Ectodermal cell (in vitro differentiated cells): ENCODE results near the gene WAPL.

Experiments used
- H3K27ac ChIP-seq: 2 replicates; pipeline ENCODE4 v1.7.0; 2013; ENCODE audit warnings: mild to moderate bottlenecking, low read depth, low read length; ENCODE audit not compliant: insufficient read depth, poor library complexity, severe bottlenecking
- H3K27me3 ChIP-seq: 2 replicates; pipeline ENCODE4 v1.7.0; 2013; ENCODE audit warnings: mild to moderate bottlenecking, low read length; ENCODE audit not compliant: insufficient read depth, control insufficient read depth, poor library complexity, severe bottlenecking
- H3K36me3 ChIP-seq: one replicate; pipeline ENCODE4 v1.7.0; 2013; ENCODE audit warnings: low read length; ENCODE audit not compliant: control insufficient read depth, insufficient read depth
- H3K4me1 ChIP-seq: one replicate; pipeline ENCODE4 v1.7.0; 2013; ENCODE audit warnings: low read length; ENCODE audit not compliant: control insufficient read depth, insufficient read depth
- H3K4me3 ChIP-seq: 2 replicates; pipeline ENCODE4 v1.7.0; 2013; ENCODE audit warnings: low read depth, low read length, control low read depth; ENCODE audit not compliant: insufficient read depth
- H3K9me3 ChIP-seq: 2 replicates; pipeline ENCODE4 v1.7.0; 2013; ENCODE audit warnings: mild to moderate bottlenecking, low read length, moderate library complexity; ENCODE audit not compliant: control insufficient read depth
- WGBS, 2 experiments: methylation state at CpG; one replicate each; pipeline ENCODE4 v1.1.7; 2013; ENCODE audit warnings: missing lambda C conversion rate in 2 of 2; 5-methylcytosine and 5-hydroxymethylcytosine counted together

Gene WAPL

DNA sequence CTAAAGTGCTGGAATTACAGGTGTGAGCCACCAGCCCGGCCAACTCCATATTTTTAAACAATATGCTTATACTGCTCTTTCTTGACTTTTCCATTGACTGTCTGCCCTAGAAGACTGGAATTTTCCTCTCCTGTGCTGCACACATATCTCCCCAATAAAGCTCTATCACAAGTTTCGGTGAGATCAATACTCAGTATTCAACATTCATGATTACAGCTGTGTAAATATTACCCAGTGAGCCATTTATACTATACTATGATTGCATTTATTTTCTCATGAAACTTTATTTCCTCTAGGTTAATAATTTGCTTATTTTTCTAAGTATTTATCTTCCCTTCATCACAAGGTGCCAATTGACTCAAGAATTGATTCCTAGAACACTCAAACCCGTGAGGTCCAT is 106.5 kb downstream of the WAPL start:
- no peak overlapping the region for H3K4me3 ChIP-seq
- no peaks in the 10 kb centered on the region for H3K9me3 ChIP-seq
- H3K4me1 ChIP-seq, result no peaks in the 10 kb centered on the region
- H3K27ac ChIP-seq, result no peak overlapping the region
- 96 to 97% methylated on average over 3 of the region's 3 CpGs for WGBS, 2 experiments
- no peaks in the 10 kb centered on the region for H3K27me3 ChIP-seq
- no peaks in the 10 kb centered on the region for H3K36me3 ChIP-seq

DNA sequence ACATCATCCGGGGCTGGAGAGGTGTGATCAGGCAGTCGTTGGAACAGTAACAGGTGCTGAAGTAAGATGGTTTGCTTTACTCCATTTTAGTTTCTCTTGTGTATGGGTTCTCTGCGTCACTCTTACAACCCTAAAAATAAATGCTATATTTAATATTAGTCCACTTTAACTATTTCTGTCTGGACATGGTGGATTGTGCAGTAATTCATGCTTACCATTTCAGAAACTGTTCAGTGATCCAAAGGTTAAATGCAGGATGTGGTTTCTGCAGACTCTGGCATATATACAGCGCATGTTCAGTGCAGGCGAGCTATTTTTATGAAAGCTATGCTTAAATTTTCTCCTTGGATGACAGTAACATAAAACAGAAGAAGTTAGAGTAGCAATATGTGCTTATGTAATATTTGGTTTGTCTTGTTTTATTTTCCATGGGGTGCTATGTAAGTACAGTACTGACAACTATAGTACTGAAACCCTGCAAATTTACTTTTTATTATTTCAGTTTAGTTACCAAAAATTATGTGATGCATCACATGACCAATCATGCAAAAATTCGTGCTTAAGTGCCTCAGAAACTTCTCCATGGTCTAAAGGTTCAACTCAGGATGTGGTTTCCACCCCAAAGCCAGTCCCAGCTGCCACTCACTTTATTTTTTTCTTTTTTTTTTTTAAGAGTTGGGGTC is 108.4 kb downstream of the WAPL start:
- no peaks in the 10 kb centered on the region for H3K4me1 ChIP-seq
- H3K27ac ChIP-seq, result no peak overlapping the region
- H3K36me3 ChIP-seq, result no peaks in the 10 kb centered on the region
- no peaks in the 10 kb centered on the region for H3K27me3 ChIP-seq
- no peak overlapping the region for H3K4me3 ChIP-seq
- no peaks in the 10 kb centered on the region for H3K9me3 ChIP-seq
- WGBS, 2 experiments, result 88 to 92% methylated on average over 4 to 5 of the region's 6 CpGs

DNA sequence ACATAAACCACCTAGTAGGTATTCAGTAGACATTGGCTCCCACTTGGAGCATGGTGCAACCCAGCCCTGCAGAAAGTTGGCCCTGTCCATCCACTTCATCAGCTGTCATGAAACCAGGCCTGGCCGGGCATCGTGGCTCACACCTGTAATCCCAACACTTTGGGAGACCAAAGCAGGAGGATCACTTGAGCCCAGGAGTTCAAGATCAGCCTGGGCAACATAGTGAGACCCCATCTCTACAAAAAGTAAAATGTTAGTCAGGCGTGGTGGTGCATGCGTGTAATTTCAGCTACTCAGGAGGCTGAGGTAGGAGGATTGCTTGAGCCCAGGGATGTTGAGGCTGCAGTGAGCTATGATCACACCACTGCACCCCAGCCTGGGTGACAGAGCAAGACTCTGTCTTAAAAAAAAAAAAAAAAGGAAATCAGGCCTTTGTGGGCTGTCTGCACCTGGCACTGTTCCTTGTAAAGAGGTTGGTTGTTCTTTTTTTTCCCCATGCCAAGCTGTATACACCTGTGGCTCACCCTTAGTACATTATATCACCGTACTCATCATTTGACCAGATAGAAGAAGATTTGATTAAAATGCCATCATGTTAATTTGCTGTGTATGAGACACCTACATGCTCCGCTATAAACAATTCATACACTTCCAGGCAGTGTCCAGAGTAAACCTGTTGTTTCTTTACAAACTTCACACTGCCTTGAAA is 109.6 kb downstream of the WAPL start:
- no peaks in the 10 kb centered on the region for H3K27me3 ChIP-seq
- WGBS, 2 experiments, result 89 to 93% methylated on average over 4 to 5 of the region's 6 CpGs
- H3K4me3 ChIP-seq, result no peak overlapping the region
- H3K27ac ChIP-seq, result no peak overlapping the region
- no peaks in the 10 kb centered on the region for H3K9me3 ChIP-seq
- no peaks in the 10 kb centered on the region for H3K36me3 ChIP-seq
- no peaks in the 10 kb centered on the region for H3K4me1 ChIP-seq

DNA sequence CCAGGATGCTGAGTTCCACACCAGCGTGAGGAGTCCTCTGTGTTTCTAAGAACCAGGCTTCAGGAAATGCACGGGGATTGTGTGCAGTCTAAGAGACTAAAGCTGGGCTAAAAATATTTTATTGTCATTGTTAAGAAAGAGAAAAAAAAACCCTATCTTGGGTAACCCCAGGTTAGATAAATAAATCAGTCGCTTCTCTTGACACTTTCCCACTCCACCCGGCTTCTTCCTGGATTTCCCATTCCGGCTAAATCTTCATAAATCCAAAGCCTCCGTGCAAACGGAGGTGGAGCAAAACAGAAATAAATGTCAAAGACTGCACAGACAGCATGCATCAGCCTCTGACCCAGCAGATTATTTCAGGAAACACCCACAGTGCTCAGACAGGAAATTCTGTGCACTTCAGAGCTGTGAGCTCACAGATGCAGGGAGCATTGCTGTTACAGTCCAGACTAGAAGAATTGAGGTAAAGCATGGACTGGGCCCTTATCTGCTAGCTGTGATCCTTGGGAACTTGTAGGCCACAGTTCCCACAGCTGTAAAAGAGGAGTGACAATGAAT is 110.2 kb downstream of the WAPL start:
- Histone ChIP-seq H3K4me3 (no peak overlapping the region), H3K27me3 (no peaks in the 10 kb centered on the region), H3K36me3 (no peaks in the 10 kb centered on the region), H3K9me3 (no peaks in the 10 kb centered on the region), H3K27ac (no peak overlapping the region), H3K4me1 (no peaks in the 10 kb centered on the region)
- WGBS, 2 experiments, result 93 to 96% methylated on average over 7 of the region's 7 CpGs

DNA sequence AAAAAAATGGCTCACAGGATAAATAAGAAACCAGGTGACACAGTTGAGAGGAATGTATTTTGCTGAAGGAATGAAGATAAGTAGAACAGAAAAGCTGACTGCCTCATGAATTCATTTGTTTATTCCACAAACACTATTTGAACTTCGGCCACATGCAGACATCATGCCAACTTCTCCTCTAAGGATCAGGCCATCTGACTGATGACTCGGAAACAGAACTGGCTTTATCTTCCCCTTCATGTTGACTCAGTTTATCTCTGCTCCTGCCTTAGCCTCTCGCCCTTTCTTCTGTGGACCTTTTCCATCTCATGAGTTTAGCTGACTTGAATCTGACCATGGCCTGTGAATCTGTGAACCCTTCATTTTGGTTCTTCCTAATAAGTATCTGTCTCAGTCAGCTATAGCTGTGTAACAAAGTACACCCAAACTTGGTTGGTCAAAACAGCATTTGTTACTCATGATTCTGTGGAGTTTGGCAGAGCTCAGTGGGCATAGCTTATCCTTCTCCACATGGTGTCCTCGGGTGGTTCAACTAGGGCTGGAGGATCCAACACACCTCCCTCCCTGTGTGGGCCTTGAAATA is 111.0 kb downstream of the WAPL start:
- WGBS, 2 experiments, result 88 to 90% methylated on average over 4 of the region's 4 CpGs
- Histone ChIP-seq H3K9me3 (no peaks in the 10 kb centered on the region), H3K4me3 (no peak overlapping the region), H3K4me1 (no peaks in the 10 kb centered on the region), H3K27ac (no peak overlapping the region), H3K27me3 (no peaks in the 10 kb centered on the region), H3K36me3 (no peaks in the 10 kb centered on the region)

DNA sequence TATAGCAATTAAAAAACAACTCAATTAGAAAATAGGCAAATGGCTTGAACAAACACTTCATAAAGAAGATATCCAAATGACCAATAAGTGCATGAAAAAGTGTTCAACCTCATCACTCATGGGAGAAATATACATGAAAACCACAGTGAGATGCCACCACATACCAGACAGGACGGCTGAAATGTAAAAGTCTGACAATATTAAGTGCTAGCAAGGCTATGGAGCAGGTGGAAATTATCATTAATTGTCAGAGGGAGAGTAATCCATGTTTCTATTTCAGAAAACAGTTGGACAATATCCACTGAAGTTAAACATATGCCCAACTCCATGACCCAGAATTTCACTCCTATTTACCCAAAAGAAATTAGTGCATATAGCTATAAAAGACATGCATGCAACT is 112.4 kb downstream of the WAPL start:
- no peak overlapping the region for H3K4me3 ChIP-seq
- no peak overlapping the region for H3K27ac ChIP-seq
- no peaks in the 10 kb centered on the region for H3K9me3 ChIP-seq
- H3K4me1 ChIP-seq, result no peaks in the 10 kb centered on the region
- H3K27me3 ChIP-seq, result no peaks in the 10 kb centered on the region
- 71 to 80% methylated on average over 1 of the region's 1 CpG for WGBS, 2 experiments
- H3K36me3 ChIP-seq, result no peaks in the 10 kb centered on the region

DNA sequence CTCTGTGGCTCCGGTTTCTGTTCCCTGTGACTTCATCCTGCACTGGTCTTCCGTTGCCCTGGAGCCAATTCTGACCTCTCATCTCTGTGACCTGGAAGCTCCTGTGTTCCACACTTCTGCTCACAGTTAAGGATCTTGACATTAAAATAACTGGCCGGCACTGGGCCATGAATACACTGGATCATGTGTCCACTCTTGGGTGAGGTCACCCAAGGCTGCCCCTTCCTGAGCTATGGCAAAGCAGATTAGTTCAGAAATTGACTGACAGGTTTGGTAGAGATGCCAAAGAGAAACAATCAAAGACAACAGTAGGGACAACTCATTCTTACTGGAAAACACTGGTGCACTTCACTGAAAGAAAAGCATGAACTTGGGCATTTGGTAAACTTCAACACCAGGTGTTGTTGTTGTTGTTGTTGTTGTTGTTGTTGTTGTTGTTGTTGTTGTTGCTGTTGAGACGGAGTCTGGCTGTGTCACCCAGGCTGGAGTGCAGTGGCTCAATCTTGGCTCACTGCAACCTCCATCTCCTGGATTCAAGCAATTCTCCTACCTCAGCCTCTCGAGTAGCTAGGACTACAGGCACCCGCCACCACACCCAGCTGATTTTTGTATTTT is 118.3 kb downstream of the WAPL start:
- Histone ChIP-seq H3K4me1 (peaks cover 6% of the 10 kb centered on the region), H3K27ac (no peak overlapping the region), H3K4me3 (no peak overlapping the region), H3K27me3 (peaks cover 52% of the 10 kb centered on the region), H3K9me3 (no peaks in the 10 kb centered on the region), H3K36me3 (no peaks in the 10 kb centered on the region)
- 80 to 85% methylated on average over 6 of the region's 6 CpGs for WGBS, 2 experiments

DNA sequence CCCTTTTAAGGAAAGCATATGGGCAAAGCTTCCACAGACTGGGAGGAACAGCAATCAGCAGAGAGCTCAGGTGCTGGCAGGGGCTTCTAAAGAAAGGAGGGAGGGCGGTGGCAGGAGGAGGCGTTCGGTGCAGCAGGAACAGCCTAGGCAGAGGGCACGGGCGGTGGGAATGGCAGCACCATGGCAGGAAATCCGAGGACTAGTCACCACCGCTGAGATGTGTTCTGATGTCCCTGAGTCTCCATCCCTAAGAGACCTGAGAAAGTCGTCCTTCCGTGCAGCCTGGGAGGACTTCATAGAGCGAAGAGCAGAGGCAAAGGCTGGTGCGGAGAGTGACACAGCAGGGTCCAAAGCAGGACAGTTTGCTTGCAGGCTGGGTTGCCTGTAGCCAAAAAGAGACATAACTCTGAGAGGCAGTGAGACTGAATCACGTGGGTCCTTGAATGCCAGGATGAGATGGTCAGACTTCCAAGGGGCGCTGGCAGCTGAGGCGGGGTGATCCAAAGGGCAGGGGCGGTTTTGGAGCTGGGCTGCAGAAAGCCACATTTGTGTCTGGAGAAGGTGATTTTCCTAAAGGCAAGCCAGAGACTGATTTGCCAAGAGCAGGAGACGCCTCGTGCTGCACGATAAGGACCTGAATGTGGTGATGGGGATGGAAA is 119.2 kb downstream of the WAPL start:
- Histone ChIP-seq H3K9me3 (no peaks in the 10 kb centered on the region), H3K27me3 (peaks cover 55% of the 10 kb centered on the region), H3K4me1 (peaks cover 6% of the 10 kb centered on the region), H3K27ac (no peak overlapping the region), H3K36me3 (no peaks in the 10 kb centered on the region), H3K4me3 (peak overlapping the region; percentile 4)
- 23% methylated on average over 18 of the region's 18 CpGs for WGBS, 2 experiments

DNA sequence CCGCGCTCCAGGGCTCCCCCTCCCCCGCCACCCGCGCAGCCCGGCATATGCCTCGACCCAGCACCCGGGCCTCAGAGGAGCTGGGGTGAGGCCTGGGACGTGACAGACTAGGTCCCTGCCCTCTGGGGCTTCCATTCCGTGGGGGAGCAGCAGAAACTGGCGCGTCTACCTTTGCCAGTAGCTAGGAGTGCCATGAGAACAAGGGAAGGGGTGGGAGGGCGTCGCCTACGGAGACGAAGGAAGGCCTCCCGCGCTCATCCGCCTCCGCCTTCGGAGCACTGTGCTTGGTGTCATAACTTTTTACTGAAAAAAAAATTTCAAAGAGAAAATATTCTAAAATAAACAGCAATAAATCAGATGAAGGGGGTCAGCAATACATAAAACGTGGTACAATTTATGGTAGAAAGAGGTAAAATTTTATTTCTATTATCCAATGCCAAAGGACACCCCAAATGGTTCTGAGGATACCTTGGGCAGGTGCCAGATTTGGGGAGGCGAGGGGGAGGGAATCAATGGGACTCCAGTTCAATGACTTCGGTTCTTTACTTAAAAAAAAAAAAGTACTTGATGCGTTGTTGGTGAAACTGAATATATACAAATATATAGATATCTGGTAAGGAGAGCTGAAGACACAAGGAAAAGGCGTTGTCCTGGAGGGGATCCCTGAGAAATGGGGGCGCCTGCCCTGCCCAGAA is 119.9 kb downstream of the WAPL start:
- Histone ChIP-seq H3K4me3 (peak overlapping the region; percentile 59), H3K9me3 (no peaks in the 10 kb centered on the region), H3K4me1 (peaks cover 6% of the 10 kb centered on the region), H3K27ac (no peak overlapping the region), H3K36me3 (no peaks in the 10 kb centered on the region), H3K27me3 (peaks cover 59% of the 10 kb centered on the region)
- WGBS, 2 experiments, result 7 to 10% methylated on average over 19 to 27 of the region's 27 CpGs
